DMS53 treated with DMSO at 0.1 percent for 48 hours (cell line): Measurements from ENCODE around the gene FAM151A.
"Not testable (repeated sequence)": the region's sequence is repeated elsewhere in the genome, so short reads cannot be mapped to it uniquely, and the experiment has no call there.

ENCODE experiments used
- DNase-seq: peaks from one replicate; lab custom pipeline; 2025; ENCODE audit not compliant: unreplicated experiment; lab: John Stamatoyannopoulos, UW

FAM151A gene

GRCh38 chr1:54636461-54637446, 13.4 kb upstream of the FAM151A start:
- not testable (repeated sequence) for DNase-seq

- not testable (repeated sequence) for DNase-seq
These were observed 12.5 kb upstream of the FAM151A start for GRCh38 chr1:54635804-54636203.

GRCh38 chr1:54627196-54627595, 3.9 kb upstream of the FAM151A start:
- DNase-seq: no peak

GRCh38 chr1:54624466-54625464, 1.4 kb upstream of the FAM151A start:
- DNase-seq: no peak

- no peak for DNase-seq
These were observed 3.6 kb downstream of the FAM151A start for GRCh38 chr1:54619749-54620148.

- DNase-seq: no peak
These were observed 7.6 kb downstream of the FAM151A start for GRCh38 chr1:54615531-54616279.

GRCh38 chr1:54614563-54614962, 8.8 kb downstream of the FAM151A start:
- DNase-seq: no peak

- no peak for DNase-seq
These were observed 9.3 kb downstream of the FAM151A start for GRCh38 chr1:54614024-54614423.

GRCh38 chr1:54611621-54612020, 11.7 kb downstream of the FAM151A start:
- DNase-seq: no peak

GRCh38 chr1:54610601-54611580, 12.4 kb downstream of the FAM151A start:
- DNase-seq: no peak

GRCh38 chr1:54610048-54610447, 13.3 kb downstream of the FAM151A start:
- no peak for DNase-seq

GRCh38 chr1:54609301-54609921, 13.9 kb downstream of the FAM151A start:
- no peak for DNase-seq

- DNase-seq: no peak
These were observed 14.6 kb downstream of the FAM151A start for GRCh38 chr1:54608566-54609230.

GRCh38 chr1:54607821-54608565, 15.3 kb downstream of the FAM151A start:
- DNase-seq: no peak

- DNase-seq: no peak
These were observed 16.4 kb downstream of the FAM151A start for GRCh38 chr1:54606990-54607325.

- DNase-seq: no peak
These were observed 17.0 kb downstream of the FAM151A start for GRCh38 chr1:54606096-54606989.
